HepG2 (cell line): ENCODE measurements around the gene LRRC51. TPM values are rescaled to one million over a fixed set of nuclear protein-coding genes. Genes with fewer than 3 reads are reported as not detected.
A peak's percentile ranks its signal among the peaks of the same experiment; 100 is the strongest.

ENCODE experiments used
- KAT7 ChIP-seq: IDR thresholded peaks from 2 replicates; pipeline ENCODE4 v1.6.1; 2018; ENCODE audit warnings: borderline replicate concordance, missing compliant biosample characterization
- KMT2A ChIP-seq: sonication (generic); formaldehyde crosslinking; IDR thresholded peaks from 2 replicates; pipeline ENCODE4 v1.4.0; 2020; ENCODE audit warnings: missing genetic modification reagents
- MEIS2 ChIP-seq: sonication (generic); formaldehyde crosslinking; IDR thresholded peaks from 2 replicates; pipeline ENCODE4 v1.9.0; 2021; ENCODE audit warnings: mild to moderate bottlenecking, missing genetic modification reagents
- MIER2 ChIP-seq: IDR thresholded peaks from 2 replicates; pipeline ENCODE4 v1.6.1; 2016; ENCODE audit warnings: missing biosample characterization, missing genetic modification reagents
- MTA3 ChIP-seq: sonication (generic); formaldehyde crosslinking; IDR thresholded peaks from 2 replicates; pipeline ENCODE4 v1.4.0; 2020; ENCODE audit warnings: missing genetic modification reagents
- NR2F2 ChIP-seq: IDR thresholded peaks from 2 replicates; pipeline ENCODE4 v1.6.1; 2012; ENCODE audit warnings: low read depth, inconsistent platforms, borderline replicate concordance
- SNRNP70 ChIP-seq: fragments of 200-400 bp; formaldehyde crosslinking; IDR thresholded peaks from 2 replicates; pipeline ENCODE4 v1.6.1; 2017; ENCODE audit warnings: mild to moderate bottlenecking, low read depth, low read length, moderate library complexity
- TCF12 ChIP-seq, 2 experiments: fragments of 450-650 bp in 1 of 2; sonication (generic) in 1 of 2; formaldehyde crosslinking in 1 of 2; IDR thresholded peaks; 2 replicates each; pipeline versions ENCODE4 v1.6.1 to v1.8.0; 2017 to 2022; ENCODE audit warnings: antibody characterized with exemption in 1 of 2, mild to moderate bottlenecking in 1 of 2, missing genetic modification reagents in 1 of 2, moderate library complexity in 1 of 2
- YEATS2 ChIP-seq: sonication (generic); formaldehyde crosslinking; IDR thresholded peaks from 2 replicates; pipeline ENCODE4 v1.4.0; 2020; ENCODE audit warnings: missing genetic modification reagents, borderline replicate concordance
- ZBTB8A ChIP-seq: sonication (generic); formaldehyde crosslinking; IDR thresholded peaks from 2 replicates; pipeline ENCODE4 v1.4.0; 2020; ENCODE audit warnings: mild to moderate bottlenecking, low read depth, missing genetic modification reagents, borderline replicate concordance
- ZNF510 ChIP-seq: sonication (generic); formaldehyde crosslinking; IDR thresholded peaks from 2 replicates; pipeline ENCODE4 v1.4.0; 2020; ENCODE audit warnings: low read depth, mild to moderate bottlenecking, missing genetic modification reagents
- ZNF629 ChIP-seq: sonication (generic); formaldehyde crosslinking; conservative IDR thresholded peaks from 2 replicates; pipeline ENCODE4 v1.5.0; 2020; ENCODE audit warnings: missing genetic modification reagents
- polyA plus RNA-seq, 8 experiments: library from polyadenylated mRNA; depleted of rRNA in 3 of 8; stranded (reverse) in 7 of 8; unstranded in 1 of 8; fragments of >200 nt; fragmentation: Illumina TruSeq in 4 of 8; extraction: Trizol in 4 of 8; gene quantifications; 2 replicates each; pipeline versions ENCODE4 v1.2.1 to v1.2.3, GENCODE V29; 2011 to 2016; ENCODE audit warnings: low read depth in 4 of 8, missing spikeins in 1 of 8, mixed read lengths in 1 of 8; ENCODE audit not compliant: insufficient read depth in 1 of 8
- total RNA-seq, 5 experiments: library from RNA; depleted of rRNA; stranded (reverse); fragments of >200 nt; fragmentation: Illumina TruSeq; extraction: Trizol; gene quantifications; 2 replicates each; pipeline ENCODE4 v1.2.3, GENCODE V29; 2016; ENCODE audit warnings: low read depth in 1 of 5
- TF ChIP-seq, protein P1 (sequence below): sonication (generic); formaldehyde crosslinking; IDR thresholded peaks from 2 replicates; pipeline ENCODE4 v1.5.0; 2020; ENCODE audit warnings: mild to moderate bottlenecking, low read depth, missing genetic modification reagents, borderline replicate concordance
- TF ChIP-seq, protein P2 (sequence below): sonication (generic); formaldehyde crosslinking; IDR thresholded peaks from 2 replicates; pipeline ENCODE4 v1.5.0; 2020; ENCODE audit warnings: mild to moderate bottlenecking, missing genetic modification reagents
- TF ChIP-seq, protein P3 (sequence below), 2 experiments: sonication (generic) in 1 of 2; formaldehyde crosslinking in 1 of 2; IDR thresholded peaks; 2 replicates each; pipeline versions ENCODE4 v1.5.1 to v1.6.1; 2011 to 2020; ENCODE audit warnings: borderline replicate concordance in 1 of 2, low read depth in 1 of 2, low read length in 1 of 2, mild to moderate bottlenecking in 1 of 2, missing genetic modification reagents in 1 of 2, moderate library complexity in 1 of 2
- TF ChIP-seq, protein P4 (sequence below): sonication (generic); formaldehyde crosslinking; IDR thresholded peaks from 2 replicates; pipeline ENCODE4 v1.4.0; 2020; ENCODE audit warnings: missing genetic modification reagents
- TF ChIP-seq, protein P5 (sequence below): sonication (generic); formaldehyde crosslinking; IDR thresholded peaks from 2 replicates; pipeline ENCODE4 v1.4.0; 2020; ENCODE audit warnings: mild to moderate bottlenecking, missing genetic modification reagents

Gene LRRC51
- total and polyA plus RNA-seq, 2 of the 13 experiments (the other 11 are each of a cell fraction or from before 2014, with no cell fraction given) = 5.3 to 6.0 TPM

DNA sequence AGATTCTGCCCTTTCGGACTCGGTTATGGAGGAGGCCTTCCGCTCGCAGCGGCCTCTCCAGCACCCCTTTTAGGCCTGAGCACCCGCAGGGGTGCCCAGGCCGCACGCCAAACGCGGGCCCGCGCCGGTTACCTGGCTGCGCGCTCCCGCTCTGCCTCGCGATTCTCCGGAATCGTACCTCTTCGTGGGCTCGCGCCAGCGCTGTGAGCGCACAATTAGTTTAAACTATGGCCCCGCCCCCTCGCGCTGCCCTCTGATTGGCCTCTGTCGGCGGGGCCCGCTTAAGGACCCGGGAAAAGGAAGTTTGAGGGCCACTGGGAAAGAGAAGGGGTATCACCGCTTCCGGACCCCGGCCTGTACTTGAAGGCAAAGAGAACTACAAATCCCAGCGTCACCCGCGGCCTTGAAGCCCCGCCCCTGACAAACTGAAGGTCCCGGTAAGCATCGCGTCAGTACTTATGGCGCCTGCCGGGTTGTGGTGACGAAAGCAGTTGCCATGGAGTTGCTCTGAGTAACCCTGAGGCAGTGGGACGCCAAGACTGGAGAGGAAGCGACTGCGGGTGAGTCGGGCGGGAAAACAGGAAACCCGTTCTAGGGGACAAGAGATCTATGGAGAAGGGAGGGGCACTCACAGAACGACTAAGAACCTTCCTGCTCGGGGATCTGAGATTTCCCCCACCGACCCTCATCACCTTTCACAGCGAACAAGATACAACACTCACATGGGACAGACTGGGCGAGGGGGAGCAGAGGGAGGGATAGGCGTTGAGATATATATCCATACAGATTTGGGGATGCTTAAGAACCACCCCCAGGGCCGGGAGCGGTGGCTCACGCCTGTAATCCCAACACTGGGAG is at the start of gene LRRC51, which contains the start of gene NUMA1 (continued):
- TF ChIP-seq, protein P1, sequence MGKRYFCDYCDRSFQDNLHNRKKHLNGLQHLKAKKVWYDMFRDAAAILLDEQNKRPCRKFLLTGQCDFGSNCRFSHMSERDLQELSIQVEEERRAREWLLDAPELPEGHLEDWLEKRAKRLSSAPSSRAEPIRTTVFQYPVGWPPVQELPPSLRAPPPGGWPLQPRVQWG (CRISPR knock-in tag) = no peak
- TF ChIP-seq MTA3 (CRISPR knock-in tag) = no peak
- TF ChIP-seq, protein P2, sequence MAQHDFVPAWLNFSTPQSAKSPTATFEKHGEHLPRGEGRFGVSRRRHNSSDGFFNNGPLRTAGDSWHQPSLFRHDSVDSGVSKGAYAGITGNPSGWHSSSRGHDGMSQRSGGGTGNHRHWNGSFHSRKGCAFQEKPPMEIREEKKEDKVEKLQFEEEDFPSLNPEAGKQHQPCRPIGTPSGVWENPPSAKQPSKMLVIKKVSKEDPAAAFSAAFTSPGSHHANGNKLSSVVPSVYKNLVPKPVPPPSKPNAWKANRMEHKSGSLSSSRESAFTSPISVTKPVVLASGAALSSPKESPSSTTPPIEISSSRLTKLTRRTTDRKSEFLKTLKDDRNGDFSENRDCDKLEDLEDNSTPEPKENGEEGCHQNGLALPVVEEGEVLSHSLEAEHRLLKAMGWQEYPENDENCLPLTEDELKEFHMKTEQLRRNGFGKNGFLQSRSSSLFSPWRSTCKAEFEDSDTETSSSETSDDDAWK = no peak
- TF ChIP-seq NR2F2 = 0 out of 2 replicates have a peak, but pooled peaks have one; percentile 23
- no peak for TF ChIP-seq ZNF510 (CRISPR knock-in tag)
- TF ChIP-seq MEIS2 (CRISPR knock-in tag) = 0 out of 2 replicates have a peak, but pooled peaks have one; percentile 37
- TF ChIP-seq, protein P3, sequence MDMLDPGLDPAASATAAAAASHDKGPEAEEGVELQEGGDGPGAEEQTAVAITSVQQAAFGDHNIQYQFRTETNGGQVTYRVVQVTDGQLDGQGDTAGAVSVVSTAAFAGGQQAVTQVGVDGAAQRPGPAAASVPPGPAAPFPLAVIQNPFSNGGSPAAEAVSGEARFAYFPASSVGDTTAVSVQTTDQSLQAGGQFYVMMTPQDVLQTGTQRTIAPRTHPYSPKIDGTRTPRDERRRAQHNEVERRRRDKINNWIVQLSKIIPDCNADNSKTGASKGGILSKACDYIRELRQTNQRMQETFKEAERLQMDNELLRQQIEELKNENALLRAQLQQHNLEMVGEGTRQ (IDR thresholded peaks at IDR 0.05; ENCODE audit: low read depth, low read length) = no peak
- TF ChIP-seq, protein P3 (CRISPR knock-in tag; IDR thresholded peaks at IDR 0.05; ENCODE audit: borderline replicate concordance) = no peak
- TF ChIP-seq ZNF629 (CRISPR knock-in tag) = no peak
- TF ChIP-seq KAT7 (CRISPR knock-in tag) = no peak
- TF ChIP-seq MIER2 (CRISPR knock-in tag) = no peak
- no peak for TF ChIP-seq TCF12 (IDR thresholded peaks at IDR 0.05)
- TF ChIP-seq TCF12 (CRISPR knock-in tag; IDR thresholded peaks at IDR 0.05) = no peak
- TF ChIP-seq SNRNP70 = no peak
- TF ChIP-seq, protein P4, sequence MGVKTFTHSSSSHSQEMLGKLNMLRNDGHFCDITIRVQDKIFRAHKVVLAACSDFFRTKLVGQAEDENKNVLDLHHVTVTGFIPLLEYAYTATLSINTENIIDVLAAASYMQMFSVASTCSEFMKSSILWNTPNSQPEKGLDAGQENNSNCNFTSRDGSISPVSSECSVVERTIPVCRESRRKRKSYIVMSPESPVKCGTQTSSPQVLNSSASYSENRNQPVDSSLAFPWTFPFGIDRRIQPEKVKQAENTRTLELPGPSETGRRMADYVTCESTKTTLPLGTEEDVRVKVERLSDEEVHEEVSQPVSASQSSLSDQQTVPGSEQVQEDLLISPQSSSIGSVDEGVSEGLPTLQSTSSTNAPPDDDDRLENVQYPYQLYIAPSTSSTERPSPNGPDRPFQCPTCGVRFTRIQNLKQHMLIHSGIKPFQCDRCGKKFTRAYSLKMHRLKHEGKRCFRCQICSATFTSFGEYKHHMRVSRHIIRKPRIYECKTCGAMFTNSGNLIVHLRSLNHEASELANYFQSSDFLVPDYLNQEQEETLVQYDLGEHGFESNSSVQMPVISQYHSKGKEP (CRISPR knock-in tag) = no peak
- TF ChIP-seq ZBTB8A = no peak
- peak; percentile 27; the same call in 1 of the 2 replicates for TF ChIP-seq KMT2A (CRISPR knock-in tag)
- TF ChIP-seq, protein P5, sequence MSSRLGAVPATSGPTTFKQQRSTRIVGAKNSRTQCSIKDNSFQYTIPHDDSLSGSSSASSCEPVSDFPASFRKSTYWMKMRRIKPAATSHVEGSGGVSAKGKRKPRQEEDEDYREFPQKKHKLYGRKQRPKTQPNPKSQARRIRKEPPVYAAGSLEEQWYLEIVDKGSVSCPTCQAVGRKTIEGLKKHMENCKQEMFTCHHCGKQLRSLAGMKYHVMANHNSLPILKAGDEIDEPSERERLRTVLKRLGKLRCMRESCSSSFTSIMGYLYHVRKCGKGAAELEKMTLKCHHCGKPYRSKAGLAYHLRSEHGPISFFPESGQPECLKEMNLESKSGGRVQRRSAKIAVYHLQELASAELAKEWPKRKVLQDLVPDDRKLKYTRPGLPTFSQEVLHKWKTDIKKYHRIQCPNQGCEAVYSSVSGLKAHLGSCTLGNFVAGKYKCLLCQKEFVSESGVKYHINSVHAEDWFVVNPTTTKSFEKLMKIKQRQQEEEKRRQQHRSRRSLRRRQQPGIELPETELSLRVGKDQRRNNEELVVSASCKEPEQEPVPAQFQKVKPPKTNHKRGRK (CRISPR knock-in tag) = no peak
- peak; percentile 72; the same call in 1 of the 2 replicates for TF ChIP-seq YEATS2 (CRISPR knock-in tag)
